HepG2 (cell line): ENCODE results near the gene BLVRB. TPM values are rescaled to one million over a fixed set of nuclear protein-coding genes. Genes with fewer than 3 reads are reported as not detected.

Experiments
- ARNTL ChIP-seq: sonication (generic); formaldehyde crosslinking; IDR thresholded peaks from 2 replicates; pipeline ENCODE4 v1.4.0; 2020; ENCODE audit warnings: mild to moderate bottlenecking, missing genetic modification reagents
- FLYWCH1 ChIP-seq: sonication (generic); formaldehyde crosslinking; IDR thresholded peaks from 2 replicates; pipeline ENCODE4 v1.8.1; 2023; ENCODE audit warnings: mild to moderate bottlenecking, missing genetic modification reagents
- GPN1 ChIP-seq: sonication (generic); formaldehyde crosslinking; IDR thresholded peaks from 2 replicates; pipeline ENCODE4 v1.5.1; 2020; ENCODE audit warnings: missing genetic modification reagents, borderline replicate concordance
- MAZ ChIP-seq, 2 experiments: sonication (generic) in 1 of 2; formaldehyde crosslinking in 1 of 2; IDR thresholded peaks; 2 replicates each; pipeline versions ENCODE4 v1.5.0 to v1.6.1; 2012 to 2020; ENCODE audit warnings: low read depth in 2 of 2, mild to moderate bottlenecking in 2 of 2, borderline replicate concordance in 1 of 2, improper control_type of control experiment in 1 of 2, low read length in 1 of 2, missing genetic modification reagents in 1 of 2, moderate library complexity in 1 of 2
- SOX13 ChIP-seq, 3 experiments: fragments of 450-650 bp in 1 of 3; sonication (generic) in 1 of 3; formaldehyde crosslinking in 1 of 3; IDR thresholded peaks in 2 of 3; conservative IDR thresholded peaks in 1 of 3; 2 replicates each; pipeline versions ENCODE4 v1.5.0 to v1.6.1; 2016 to 2020; ENCODE audit warnings: antibody characterized with exemption in 1 of 3, mild to moderate bottlenecking in 1 of 3, missing compliant biosample characterization in 1 of 3, missing genetic modification reagents in 1 of 3, moderate library complexity in 1 of 3
- SPEN ChIP-seq: sonication (generic); formaldehyde crosslinking; IDR thresholded peaks from 2 replicates; pipeline ENCODE4 v1.5.1; 2020; ENCODE audit warnings: low read depth, mild to moderate bottlenecking, missing genetic modification reagents
- ZBTB40 ChIP-seq, 2 experiments: fragments of 450-650 bp in 1 of 2; sonication (generic) in 1 of 2; formaldehyde crosslinking in 1 of 2; IDR thresholded peaks; 2 replicates each; pipeline versions ENCODE4 v1.6.1 to v1.8.0; 2016 to 2022; ENCODE audit warnings: antibody characterized with exemption in 1 of 2, mild to moderate bottlenecking in 1 of 2, missing genetic modification reagents in 1 of 2
- ZNF143 ChIP-seq: sonication (generic); formaldehyde crosslinking; IDR thresholded peaks from 2 replicates; pipeline ENCODE4 v1.4.0; 2020; ENCODE audit warnings: missing genetic modification reagents
- ZNF275 ChIP-seq: sonication (generic); formaldehyde crosslinking; IDR thresholded peaks from 2 replicates; pipeline ENCODE4 v1.8.0; 2022; ENCODE audit warnings: missing genetic modification reagents, mild to moderate bottlenecking, inconsistent platforms, borderline replicate concordance
- ZNF292 ChIP-seq: sonication (generic); formaldehyde crosslinking; IDR thresholded peaks from 2 replicates; pipeline ENCODE4 v1.8.1; 2022; ENCODE audit warnings: mild to moderate bottlenecking, low read depth, missing genetic modification reagents, borderline replicate concordance
- ZNF629 ChIP-seq: sonication (generic); formaldehyde crosslinking; conservative IDR thresholded peaks from 2 replicates; pipeline ENCODE4 v1.5.0; 2020; ENCODE audit warnings: missing genetic modification reagents
- ZSCAN12 ChIP-seq: sonication (generic); formaldehyde crosslinking; IDR thresholded peaks from 2 replicates; pipeline ENCODE4 v1.9.0; 2021; ENCODE audit warnings: mild to moderate bottlenecking, missing genetic modification reagents
- polyA plus RNA-seq, 8 experiments: library from polyadenylated mRNA; depleted of rRNA in 3 of 8; stranded (reverse) in 7 of 8; unstranded in 1 of 8; fragments of >200 nt; fragmentation: Illumina TruSeq in 4 of 8; extraction: Trizol in 4 of 8; gene quantifications; 2 replicates each; pipeline versions ENCODE4 v1.2.1 to v1.2.3, GENCODE V29; 2011 to 2016; ENCODE audit warnings: low read depth in 4 of 8, missing spikeins in 1 of 8, mixed read lengths in 1 of 8; ENCODE audit not compliant: insufficient read depth in 1 of 8
- total RNA-seq, 5 experiments: library from RNA; depleted of rRNA; stranded (reverse); fragments of >200 nt; fragmentation: Illumina TruSeq; extraction: Trizol; gene quantifications; 2 replicates each; pipeline ENCODE4 v1.2.3, GENCODE V29; 2016; ENCODE audit warnings: low read depth in 1 of 5
- TF ChIP-seq, protein P1 (sequence below): sonication (generic); formaldehyde crosslinking; IDR thresholded peaks from 2 replicates; pipeline ENCODE4 v1.8.0; 2022; ENCODE audit warnings: mild to moderate bottlenecking, missing genetic modification reagents; ENCODE audit not compliant: insufficient replicate concordance

The BLVRB gene
- total and polyA plus RNA-seq, 2 of the 13 experiments (the other 11 are each of a cell fraction or from before 2014, with no cell fraction given), result 25.9 to 51.4 TPM

- TF ChIP-seq, protein P1, sequence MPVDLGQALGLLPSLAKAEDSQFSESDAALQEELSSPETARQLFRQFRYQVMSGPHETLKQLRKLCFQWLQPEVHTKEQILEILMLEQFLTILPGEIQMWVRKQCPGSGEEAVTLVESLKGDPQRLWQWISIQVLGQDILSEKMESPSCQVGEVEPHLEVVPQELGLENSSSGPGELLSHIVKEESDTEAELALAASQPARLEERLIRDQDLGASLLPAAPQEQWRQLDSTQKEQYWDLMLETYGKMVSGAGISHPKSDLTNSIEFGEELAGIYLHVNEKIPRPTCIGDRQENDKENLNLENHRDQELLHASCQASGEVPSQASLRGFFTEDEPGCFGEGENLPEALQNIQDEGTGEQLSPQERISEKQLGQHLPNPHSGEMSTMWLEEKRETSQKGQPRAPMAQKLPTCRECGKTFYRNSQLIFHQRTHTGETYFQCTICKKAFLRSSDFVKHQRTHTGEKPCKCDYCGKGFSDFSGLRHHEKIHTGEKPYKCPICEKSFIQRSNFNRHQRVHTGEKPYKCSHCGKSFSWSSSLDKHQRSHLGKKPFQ (CRISPR knock-in tag), result peak; percentile 91
- TF ChIP-seq FLYWCH1 (no peak), SOX13 (IDR thresholded peaks at IDR 0.05) (no peak), SOX13 (CRISPR knock-in tag; conservative IDR thresholded peaks at IDR 0.05 in 1 of 2, IDR thresholded peaks at IDR 0.05 in 1 of 2) (peak in 1 of 2 experiments; percentile 60; a peak in 2 of 4 replicates), MAZ (IDR thresholded peaks at IDR 0.05; ENCODE audit: borderline replicate concordance, low read depth, low read length) (0 out of 2 replicates have a peak, but pooled peaks have one; percentile 32), MAZ (CRISPR knock-in tag; IDR thresholded peaks at IDR 0.05; ENCODE audit: low read depth) (peak; percentile 98), ZNF292 (CRISPR knock-in tag) (peak; percentile 20; the same call in 1 of the 2 replicates), GPN1 (CRISPR knock-in tag) (no peak), ZNF275 (CRISPR knock-in tag) (peak; percentile 81), ZNF143 (CRISPR knock-in tag) (peak; percentile 43; the same call in 1 of the 2 replicates), ARNTL (CRISPR knock-in tag) (peak; percentile 84), ZNF629 (CRISPR knock-in tag) (peak; percentile 33), ZSCAN12 (CRISPR knock-in tag) (0 out of 2 replicates have a peak, but pooled peaks have one; percentile 81), ZBTB40 (IDR thresholded peaks at IDR 0.05) (no peak), ZBTB40 (CRISPR knock-in tag; IDR thresholded peaks at IDR 0.05) (peak; percentile 91), SPEN (CRISPR knock-in tag) (peak; percentile 84)
Measured at GRCh38 chr19:40420766-40421765, 44.5 kb downstream of the BLVRB start (continued).
